ENCODE results near the gene NET1. TPM values are rescaled to one million over a fixed set of nuclear protein-coding genes. Genes with fewer than 3 reads are reported as not detected.

NET1 gene
- polyA plus RNA-seq, 3 donors: 1.2 to 1.7 (median 1.4) TPM

GRCh38 chr10:5441106-5441505 lies 28.7 kb downstream of the NET1 start:
- H3K9me3 ChIP-seq (replicated peaks in 1 of 2; ENCODE audit: control insufficient read depth in 1 of 2, insufficient read depth in 1 of 2, low read length in 2 of 2): no peaks in the 10 kb centered on the region
- no peak overlapping the region for H3K9ac ChIP-seq (ENCODE audit: insufficient read depth, low read length, poor library complexity, severe bottlenecking)
- peaks cover under 1% of the 10 kb centered on the region for H3K4me1 Mint-ChIP-seq
- H3K4me2 ChIP-seq (replicated peaks; ENCODE audit: extremely low read depth, low read length, poor library complexity, severe bottlenecking): no peak overlapping the region
- 95% methylated on average over 3 of the region's 4 CpGs for WGBS (ENCODE audit: insufficient coverage)
- TF ChIP-seq CTCF (IDR thresholded peaks at IDR 0.05): no peak
- no peak overlapping the region for H3K27ac ChIP-seq (ENCODE audit: low read depth in 1 of 2, low read length in 2 of 2)
- H2AFZ ChIP-seq (ENCODE audit: insufficient read depth, low read depth, low read length, poor library complexity, severe bottlenecking): no peak overlapping the region
- peaks cover under 1 to 2% of the 10 kb centered on the region in 2 donors for H3K4me1 ChIP-seq (ENCODE audit: control insufficient read depth in 1 of 2, insufficient read depth in 2 of 2, low read length in 2 of 2)
- no peaks in the 10 kb centered on the region for H3K36me3 ChIP-seq (replicated peaks in 1 of 2; ENCODE audit: control insufficient read depth in 1 of 2, insufficient read depth in 2 of 2, low read length in 2 of 2)
- H3K4me3 Mint-ChIP-seq: no peak overlapping the region
- no peaks in the 10 kb centered on the region for H3K79me2 ChIP-seq (ENCODE audit: insufficient read depth, low read length)
- no peaks in the 10 kb centered on the region for H3K27me3 ChIP-seq (ENCODE audit: control insufficient read depth in 2 of 2, insufficient read depth in 2 of 2, low read length in 2 of 2)
- H3K27me3 Mint-ChIP-seq (ENCODE audit: low read depth in 3 of 3): no peaks in the 10 kb centered on the region
- no peak for DNase-seq
- no peaks in the 10 kb centered on the region for H4K20me1 ChIP-seq (ENCODE audit: insufficient read depth, low read length)
- intact Hi-C loops (cut with micrococcal nuclease): loop anchor here (5.0 kb wide), 2 partner anchors 181 to 186 kb away; no protein-coding TSS in a partner anchor
- H3K9me3 Mint-ChIP-seq: no peaks in the 10 kb centered on the region
- H3K27ac Mint-ChIP-seq: no peak overlapping the region
- no peak overlapping the region for H3K4me3 ChIP-seq (replicated peaks in 1 of 3; ENCODE audit: low read depth in 2 of 3, low read length in 3 of 3)
- peaks cover 2 to 4% of the 10 kb centered on the region in 2 donors for H3K36me3 Mint-ChIP-seq

DNA sequence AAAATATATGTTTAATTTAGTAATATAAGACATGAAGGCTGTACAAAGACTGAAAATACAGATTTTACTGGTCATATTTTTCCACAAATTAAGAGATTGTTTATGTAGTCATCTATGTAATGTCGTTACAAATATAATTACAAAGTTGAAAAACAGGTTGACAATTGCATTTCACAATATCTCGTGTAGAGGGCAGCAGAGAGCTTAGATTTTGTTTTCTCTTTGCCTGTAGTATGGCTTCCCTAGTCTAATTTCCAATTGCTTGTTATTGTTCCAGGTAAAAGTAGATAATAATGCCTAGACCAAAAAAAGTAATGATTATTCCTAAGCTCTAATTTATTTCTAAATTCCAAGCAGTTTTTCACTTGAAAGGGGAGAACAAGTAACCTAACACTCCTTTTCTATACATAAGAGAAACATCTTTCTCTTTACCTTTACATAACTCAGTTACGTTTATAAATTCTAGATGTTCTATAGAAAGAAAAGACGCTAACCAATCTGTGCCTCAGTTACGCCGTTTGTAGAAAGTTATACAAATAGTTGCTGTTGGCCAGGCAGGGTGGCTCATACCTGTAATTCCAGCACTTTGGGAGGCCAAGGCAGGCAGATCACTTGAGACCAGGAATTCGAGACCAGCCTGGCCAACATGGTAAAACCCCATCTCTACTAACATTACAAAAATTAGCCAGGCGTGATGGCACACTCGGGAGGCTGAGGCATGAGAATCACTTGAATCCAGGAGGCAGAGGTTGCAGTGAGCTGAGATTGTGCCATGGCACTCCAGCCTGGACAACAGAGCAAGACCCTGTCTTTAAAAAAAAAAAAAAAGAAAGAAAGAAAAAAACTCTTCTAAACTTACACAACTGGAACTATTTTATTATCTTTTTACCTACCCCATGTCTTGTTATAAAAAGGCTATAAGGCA lies 30.0 kb downstream of the NET1 start:
- no peaks in the 10 kb centered on the region for H3K9me3 ChIP-seq (replicated peaks in 1 of 2; ENCODE audit: control insufficient read depth in 1 of 2, insufficient read depth in 1 of 2, low read length in 2 of 2)
- H2AFZ ChIP-seq (ENCODE audit: insufficient read depth, low read depth, low read length, poor library complexity, severe bottlenecking): no peak overlapping the region
- Mint-ChIP-seq H3K4me1 (peaks cover 11% of the 10 kb centered on the region), H3K27me3 (ENCODE audit: low read depth in 3 of 3) (peaks cover 0 to 3% (median 0%) of the 10 kb centered on the region in 3 donors), H3K27ac (no peak overlapping the region), H3K4me3 (no peak overlapping the region), H3K9me3 (no peaks in the 10 kb centered on the region), H3K36me3 (peaks cover 2 to 4% of the 10 kb centered on the region in 2 donors)
- TF ChIP-seq CTCF (IDR thresholded peaks at IDR 0.05): peak; percentile 85
- H3K27ac ChIP-seq (ENCODE audit: low read depth in 1 of 2, low read length in 2 of 2): no peak overlapping the region
- intact Hi-C loops (cut with micrococcal nuclease): loop anchor here (5.0 kb wide), 2 partner anchors 180 to 185 kb away; no protein-coding TSS in a partner anchor
- WGBS (ENCODE audit: insufficient coverage): 100% methylated on average over 2 of the region's 9 CpGs
- H3K36me3 ChIP-seq (replicated peaks in 1 of 2; ENCODE audit: control insufficient read depth in 1 of 2, insufficient read depth in 2 of 2, low read length in 2 of 2): no peaks in the 10 kb centered on the region
- peaks cover 6 to 8% of the 10 kb centered on the region in 2 donors for H3K4me1 ChIP-seq (ENCODE audit: control insufficient read depth in 1 of 2, insufficient read depth in 2 of 2, low read length in 2 of 2)
- no peaks in the 10 kb centered on the region for H3K27me3 ChIP-seq (ENCODE audit: control insufficient read depth in 2 of 2, insufficient read depth in 2 of 2, low read length in 2 of 2)
- DNase-seq: peak; percentile 22 to 61 (median 33)
- H3K9ac ChIP-seq (ENCODE audit: insufficient read depth, low read length, poor library complexity, severe bottlenecking): no peak overlapping the region
- H3K4me3 ChIP-seq (replicated peaks in 1 of 3; ENCODE audit: low read depth in 2 of 3, low read length in 3 of 3): no peak overlapping the region
- no peak overlapping the region for H3K4me2 ChIP-seq (replicated peaks; ENCODE audit: extremely low read depth, low read length, poor library complexity, severe bottlenecking)
- H3K79me2 ChIP-seq (ENCODE audit: insufficient read depth, low read length): no peaks in the 10 kb centered on the region
- no peaks in the 10 kb centered on the region for H4K20me1 ChIP-seq (ENCODE audit: insufficient read depth, low read length)

Data from CD14-positive monocyte (primary cell).